ENCODE data around the gene NUCKS1.
"Not testable (repeated sequence)": the region's sequence is repeated elsewhere in the genome, so short reads cannot be mapped to it uniquely, and the experiment has no call there.

- TF ChIP-seq POLR2AphosphoS5 (IDR thresholded peaks at IDR 0.05; ENCODE audit: borderline replicate concordance, low read depth, low read length); EZH2 (IDR thresholded peaks at IDR 0.05): not testable (repeated sequence)
Observed at GRCh38 chr1:205720740-205721139, 29.2 kb downstream of the NUCKS1 start.

All from SK-N-MC (cell line).